Heart right ventricle (tissue), 16 donors: ENCODE measurements around the gene PRKAG2. TPM values are rescaled to one million over a fixed set of nuclear protein-coding genes. Genes with fewer than 3 reads are reported as not detected.

Source experiments
- ATAC-seq, 8 donors: fragments of 200-7000 bp; cut with Tn5 transposase; one replicate each; pipeline ENCODE4 v1.9.1; 2020; ENCODE audit warnings: mild to moderate bottlenecking in 8 of 8, moderate library complexity in 8 of 8, moderate number of reproducible peaks in 1 of 8
- DNase-seq, 2 donors: peaks; one replicate each; pipeline ENCODE4 v3.0.0-alpha.2; 2020
- H3K27ac ChIP-seq, 10 donors: fragments of 200-600 bp; sonication (generic) in 2 of 10; one replicate each; pipeline versions ENCODE4 v1.5.0 to v1.8.0; 2020 to 2022; ENCODE audit warnings: mild to moderate bottlenecking in 3 of 10
- H3K27me3 ChIP-seq, 7 donors: fragments of 200-600 bp; one replicate each; pipeline ENCODE4 v1.8.0; 2021 to 2022; ENCODE audit warnings: mild to moderate bottlenecking in 2 of 7
- H3K36me3 ChIP-seq, 9 donors: fragments of 200-600 bp; sonication (generic) in 1 of 9; one replicate each; pipeline versions ENCODE4 v1.5.0 to v1.8.0; 2020 to 2022; ENCODE audit warnings: mild to moderate bottlenecking in 2 of 9
- H3K4me1 ChIP-seq, 9 donors: fragments of 200-600 bp; sonication (generic) in 1 of 9; one replicate each; pipeline versions ENCODE4 v1.5.0 to v1.8.0; 2020 to 2022; ENCODE audit warnings: mild to moderate bottlenecking in 4 of 9
- H3K4me3 ChIP-seq, 10 donors: fragments of 200-600 bp; sonication (generic) in 2 of 10; one replicate each; pipeline versions ENCODE4 v1.5.0 to v1.8.0; 2020 to 2022; ENCODE audit warnings: mild to moderate bottlenecking in 7 of 10, moderate library complexity in 2 of 10
- H3K9me3 ChIP-seq, 11 donors: fragments of 200-600 bp in 10 of 11; sonication (generic) in 2 of 11; one replicate each; pipeline versions ENCODE4 v1.5.0 to v1.8.0; 2013 to 2022; ENCODE audit warnings: mild to moderate bottlenecking in 2 of 11, control low read depth in 1 of 11, moderate library complexity in 1 of 11
- CTCF ChIP-seq, 9 donors: fragments of 200-600 bp; sonication (generic) in 2 of 9; IDR thresholded peaks; one replicate each; pipeline versions ENCODE4 v1.5.0 to v1.8.0; 2021 to 2022; ENCODE audit warnings: antibody characterized with exemption in 9 of 9, mild to moderate bottlenecking in 5 of 9, moderate library complexity in 1 of 9
- WGBS, 2 donors: extraction: QIAGEN DNeasy Blood & Tissue Kit; methylation state at CpG; one replicate each; pipeline ENCODE4 v1.1.7; 2013; ENCODE audit warnings: inconsistent platforms in 1 of 2; 5-methylcytosine and 5-hydroxymethylcytosine counted together
- intact Hi-C, 10 donors: fragments of 100-400 bp; cut with DNase I; formaldehyde crosslinking; loops; one replicate each; pipeline versions ENCODE4 v1.11.1 to v1.14.2; 2022
- polyA plus RNA-seq, 2 donors: library from polyadenylated mRNA; stranded (reverse); fragments of 200-250 nt; gene quantifications; one replicate each; pipeline ENCODE4 v1.2.3, GENCODE V29; 2013
- total RNA-seq, 10 donors: library from RNA; stranded (reverse); fragmentation: NEBNext Ultra II Directional in 3 of 10; extraction: Animal tissue kit (Norgen Biotek cat#: 25700) in 3 of 10; gene quantifications; one replicate each; pipeline versions ENCODE4 v1.2.1 to v1.2.4, GENCODE V29; 2021 to 2023
- donor health status: Arrhythmogenic right ventricular cardiomyopathy.
- donor health status: ischemic (EF 13 %, LVEDD 7.1; RV severe dilation, severe dysfunction).
- donor health status: healthy with polysubstance abuse.
- donor health status: DM: no; HTN: yes; CAD: no.
- donor health status: DM: no; HTN: no; CAD: no.
- donor health status: ischemic (EF 25% LVEDD 6.9; RV normal size, moderate dysfunction).
- donor health status: ischemic (EF 25% LVEDD 5.7; RV mildly dilated, moderate dysfunction).
- donor health status: healthy.
- donor health status: DM: yes; HTN: yes; CAD: no.
- donor health status: Ischemic cardiomyopathy.
- donor health status: ischemic (EF 35%, LVEDD 5.7; RV mildly dilated, moderate dysfunction).
- donor health status: nonischemic (EF 11% LVEDD 7.7; RV severe dilation, severe dysfunction).
- donor health status: DM: yes; HTN: yes; CAD: no.
- donor health status: PGD.
- donor health status: ischemic (EF 29% LVEDD 5.4; RV normal size, mild dysfunction).
- donor health status: nonischemic (EF 23%, LVEDD 6.1; RV moderate dilation, normal function).

The PRKAG2 gene
- total and polyA plus RNA-seq, 12 donors, result 52.4 to 156 (median 114) TPM

GRCh38 chr7:151905353-151905752, 28.4 kb upstream of the PRKAG2 start:
- Histone ChIP-seq H3K4me3 (no peak overlapping the region), H3K36me3 (no peaks in the 10 kb centered on the region), H3K4me1 (no peaks in the 10 kb centered on the region), H3K27ac (no peak overlapping the region), H3K27me3 (peaks cover 0 to 16% (median 0%) of the 10 kb centered on the region in 7 donors), H3K9me3 (peaks cover 0 to 7% (median 0%) of the 10 kb centered on the region in 11 donors)
- TF ChIP-seq CTCF (IDR thresholded peaks at IDR 0.05), result no peak
- intact Hi-C loops, result no loop called here
- DNase-seq, result no peak
- no peak for ATAC-seq
- WGBS, 2 donors, result 75 to 89% methylated on average over 9 of the region's 9 CpGs

- no peaks in the 10 kb centered on the region for H3K4me1 ChIP-seq
- H3K9me3 ChIP-seq, result peaks cover 0 to 7% (median 0%) of the 10 kb centered on the region in 11 donors
- intact Hi-C loops, result no loop called here
- H3K27me3 ChIP-seq, result peaks cover 0 to 19% (median 4%) of the 10 kb centered on the region in 7 donors
- ATAC-seq (no peak), DNase-seq (no peak)
- H3K27ac ChIP-seq, result no peak overlapping the region
- H3K4me3 ChIP-seq, result no peak overlapping the region
- 83 to 91% methylated on average over 7 of the region's 7 CpGs for WGBS, 2 donors
- no peak for TF ChIP-seq CTCF (IDR thresholded peaks at IDR 0.05)
- H3K36me3 ChIP-seq, result no peaks in the 10 kb centered on the region
These were observed 27.4 kb upstream of the PRKAG2 start for GRCh38 chr7:151904270-151904669.

- no peak for TF ChIP-seq CTCF (IDR thresholded peaks at IDR 0.05)
- intact Hi-C loops, result no loop called here
- ATAC-seq, result no peak
- 69 to 72% methylated on average over 9 of the region's 9 CpGs for WGBS, 2 donors
- peaks cover 0 to 7% (median 0%) of the 10 kb centered on the region in 11 donors for H3K9me3 ChIP-seq
- DNase-seq, result no peak
- H3K4me1 ChIP-seq, result no peaks in the 10 kb centered on the region
- H3K27ac ChIP-seq, result no peak overlapping the region
- H3K36me3 ChIP-seq, result no peaks in the 10 kb centered on the region
- no peak overlapping the region for H3K4me3 ChIP-seq
- H3K27me3 ChIP-seq, result peaks cover 0 to 24% (median 5%) of the 10 kb centered on the region in 7 donors
These were observed 26.5 kb upstream of the PRKAG2 start for GRCh38 chr7:151903249-151904032.

- intact Hi-C loops, result no loop called here
- WGBS, 2 donors, result 70 to 75% methylated on average over 17 of the region's 17 CpGs
- Histone ChIP-seq H3K27ac (no peak overlapping the region), H3K4me1 (peaks cover 0 to 2% (median 0%) of the 10 kb centered on the region in 9 donors), H3K4me3 (no peak overlapping the region), H3K27me3 (peaks cover 0 to 34% (median 7%) of the 10 kb centered on the region in 7 donors), H3K36me3 (no peaks in the 10 kb centered on the region), H3K9me3 (peaks cover 0 to 7% (median 0%) of the 10 kb centered on the region in 11 donors)
- ATAC-seq (no peak), DNase-seq (no peak)
- no peak for TF ChIP-seq CTCF (IDR thresholded peaks at IDR 0.05)
These were observed 25.4 kb upstream of the PRKAG2 start for GRCh38 chr7:151902311-151902710.
